ENCODE results near the gene B4GALNT4.

DNA sequence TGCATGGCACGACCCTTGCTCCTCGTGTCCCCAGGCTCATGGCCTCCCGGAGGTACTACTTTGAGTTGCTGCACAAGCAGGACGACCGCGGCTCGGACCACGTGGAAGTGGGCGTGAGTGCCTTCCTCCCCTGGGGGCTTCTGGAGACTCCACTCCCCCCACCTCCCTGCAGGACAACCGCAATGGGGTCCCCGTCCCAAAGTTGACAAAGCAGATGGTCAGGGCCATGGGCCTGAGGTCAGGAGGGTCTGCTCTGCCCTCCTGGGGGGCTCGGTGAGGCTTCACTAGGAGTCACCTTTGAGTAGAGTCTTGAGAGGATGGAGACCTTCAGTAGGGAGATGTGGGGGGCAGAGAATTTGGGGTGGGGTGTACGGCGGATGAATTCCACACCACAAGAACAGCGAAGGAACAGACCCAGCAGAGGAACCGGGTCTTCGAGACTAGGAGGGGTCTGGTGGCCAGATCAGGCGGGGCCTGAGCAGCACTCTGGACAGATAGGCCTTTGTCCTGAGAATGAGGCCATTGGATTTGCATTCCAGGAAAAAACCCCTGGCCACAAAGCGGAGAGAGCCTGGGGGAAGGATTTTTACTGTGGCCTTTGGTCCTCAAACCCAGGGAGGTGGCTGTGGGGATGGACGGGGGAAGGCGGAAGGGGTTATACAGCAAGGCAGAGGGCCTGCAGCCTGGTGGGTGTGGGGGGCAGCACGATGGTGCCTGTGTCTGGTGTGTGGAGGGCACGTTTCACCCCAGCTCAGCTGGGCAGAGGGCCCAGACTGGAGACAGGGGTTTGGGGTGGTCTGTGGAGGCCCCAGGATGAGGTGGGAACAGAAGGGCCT, 4.6 kb downstream of the B4GALNT4 start:
- TF ChIP-seq, protein P1, sequence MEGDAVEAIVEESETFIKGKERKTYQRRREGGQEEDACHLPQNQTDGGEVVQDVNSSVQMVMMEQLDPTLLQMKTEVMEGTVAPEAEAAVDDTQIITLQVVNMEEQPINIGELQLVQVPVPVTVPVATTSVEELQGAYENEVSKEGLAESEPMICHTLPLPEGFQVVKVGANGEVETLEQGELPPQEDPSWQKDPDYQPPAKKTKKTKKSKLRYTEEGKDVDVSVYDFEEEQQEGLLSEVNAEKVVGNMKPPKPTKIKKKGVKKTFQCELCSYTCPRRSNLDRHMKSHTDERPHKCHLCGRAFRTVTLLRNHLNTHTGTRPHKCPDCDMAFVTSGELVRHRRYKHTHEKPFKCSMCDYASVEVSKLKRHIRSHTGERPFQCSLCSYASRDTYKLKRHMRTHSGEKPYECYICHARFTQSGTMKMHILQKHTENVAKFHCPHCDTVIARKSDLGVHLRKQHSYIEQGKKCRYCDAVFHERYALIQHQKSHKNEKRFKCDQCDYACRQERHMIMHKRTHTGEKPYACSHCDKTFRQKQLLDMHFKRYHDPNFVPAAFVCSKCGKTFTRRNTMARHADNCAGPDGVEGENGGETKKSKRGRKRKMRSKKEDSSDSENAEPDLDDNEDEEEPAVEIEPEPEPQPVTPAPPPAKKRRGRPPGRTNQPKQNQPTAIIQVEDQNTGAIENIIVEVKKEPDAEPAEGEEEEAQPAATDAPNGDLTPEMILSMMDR (IDR thresholded peaks at IDR 0.05): no peak
- TF ChIP-seq POLR2A (IDR thresholded peaks at IDR 0.05): no peak
